Muscle layer of colon (tissue), 2 donors: Measurements from ENCODE around the gene FAM118B.

Source experiments
- H3K27ac ChIP-seq: one replicate; pipeline ENCODE4 v1.7.0; 2013; ENCODE audit warnings: low read depth, mild to moderate bottlenecking, low read length, moderate library complexity
- H3K27me3 ChIP-seq, 2 donors: one replicate each; pipeline ENCODE4 v1.7.0; 2013; ENCODE audit warnings: low read length in 2 of 2, mild to moderate bottlenecking in 2 of 2; ENCODE audit not compliant: insufficient read depth in 2 of 2, control insufficient read depth in 1 of 2
- H3K36me3 ChIP-seq: one replicate; pipeline ENCODE4 v1.7.0; 2013; ENCODE audit warnings: mild to moderate bottlenecking, low read length; ENCODE audit not compliant: insufficient read depth
- H3K4me1 ChIP-seq: one replicate; pipeline ENCODE4 v1.7.0; 2013; ENCODE audit warnings: mild to moderate bottlenecking, low read length; ENCODE audit not compliant: insufficient read depth
- H3K4me3 ChIP-seq, 2 donors: one replicate each; pipeline ENCODE4 v1.7.0; 2013; ENCODE audit warnings: low read length in 2 of 2, low read depth in 1 of 2, mild to moderate bottlenecking in 1 of 2, moderate library complexity in 1 of 2
- H3K9ac ChIP-seq: one replicate; pipeline ENCODE4 v1.7.0; 2013; ENCODE audit warnings: low read length
- H3K9me3 ChIP-seq: one replicate; pipeline ENCODE4 v1.7.0; 2013; ENCODE audit warnings: mild to moderate bottlenecking, low read length
- donor health status: abdominal sarcoma.
- donor health status: Adenocarcinoma of cecum.

FAM118B gene

DNA sequence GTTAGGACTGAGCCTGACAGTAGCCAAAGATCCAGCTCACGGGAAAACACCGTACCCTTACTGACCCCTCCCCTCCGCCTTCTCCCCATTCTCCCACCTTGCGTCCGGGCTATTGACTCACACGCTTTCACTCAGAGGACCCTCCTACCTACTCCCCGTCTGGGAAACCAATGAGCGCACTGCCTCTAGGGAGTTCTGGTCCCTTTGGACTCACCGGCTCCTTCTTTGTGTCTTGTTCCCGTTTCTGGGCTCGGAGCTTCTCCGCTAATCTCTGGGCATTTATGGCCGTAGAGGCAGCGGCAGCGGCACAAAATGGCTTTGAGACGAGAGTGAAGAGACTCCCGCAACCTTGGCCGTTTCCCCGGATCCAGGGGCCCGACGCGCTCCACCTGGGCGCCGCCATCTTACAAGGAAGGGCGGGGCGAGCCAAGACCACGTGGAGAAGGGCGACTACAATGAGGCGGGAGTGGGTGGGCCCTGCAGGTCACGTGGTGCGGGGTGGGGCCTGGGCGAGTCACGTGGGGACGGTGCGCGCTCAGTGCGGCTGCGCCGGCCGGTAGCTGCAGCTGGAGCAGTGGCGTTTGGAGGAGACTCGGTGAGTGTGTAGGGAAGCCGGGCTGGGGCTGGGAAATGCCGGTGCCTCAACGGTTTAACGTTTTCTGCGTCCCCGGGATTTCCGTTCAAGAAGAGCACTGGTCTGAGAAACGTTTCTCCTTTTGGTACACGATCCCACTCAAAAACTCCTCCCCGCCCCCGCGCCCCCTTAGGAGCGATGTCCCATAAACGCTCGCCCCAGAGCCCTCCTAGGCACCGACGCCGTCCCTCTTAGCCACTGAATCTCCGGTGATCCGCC, at the start of gene FAM118B, which contains the start of gene RPUSD4:
Gene FAM118B (plus strand): TSS at position 547 of the 853 bp plus-strand sequence. CDS start 23,220 bp downstream, outside the sequence.
Gene RPUSD4 (minus strand): TSS at position 415 of the 853 bp plus-strand sequence. CDS start 12 bp downstream, at position 403.
- Histone ChIP-seq H3K36me3 (no peaks in the 10 kb centered on the region), H3K9ac (peak within 1 kb of the TSS; percentile 89), H3K27me3 (no peaks in the 10 kb centered on the region), H3K4me3 (peak within 1 kb of the TSS; percentile 98), H3K9me3 (no peaks in the 10 kb centered on the region), H3K27ac (peak within 1 kb of the TSS; percentile 73), H3K4me1 (peaks cover 7% of the 10 kb centered on the region)

DNA sequence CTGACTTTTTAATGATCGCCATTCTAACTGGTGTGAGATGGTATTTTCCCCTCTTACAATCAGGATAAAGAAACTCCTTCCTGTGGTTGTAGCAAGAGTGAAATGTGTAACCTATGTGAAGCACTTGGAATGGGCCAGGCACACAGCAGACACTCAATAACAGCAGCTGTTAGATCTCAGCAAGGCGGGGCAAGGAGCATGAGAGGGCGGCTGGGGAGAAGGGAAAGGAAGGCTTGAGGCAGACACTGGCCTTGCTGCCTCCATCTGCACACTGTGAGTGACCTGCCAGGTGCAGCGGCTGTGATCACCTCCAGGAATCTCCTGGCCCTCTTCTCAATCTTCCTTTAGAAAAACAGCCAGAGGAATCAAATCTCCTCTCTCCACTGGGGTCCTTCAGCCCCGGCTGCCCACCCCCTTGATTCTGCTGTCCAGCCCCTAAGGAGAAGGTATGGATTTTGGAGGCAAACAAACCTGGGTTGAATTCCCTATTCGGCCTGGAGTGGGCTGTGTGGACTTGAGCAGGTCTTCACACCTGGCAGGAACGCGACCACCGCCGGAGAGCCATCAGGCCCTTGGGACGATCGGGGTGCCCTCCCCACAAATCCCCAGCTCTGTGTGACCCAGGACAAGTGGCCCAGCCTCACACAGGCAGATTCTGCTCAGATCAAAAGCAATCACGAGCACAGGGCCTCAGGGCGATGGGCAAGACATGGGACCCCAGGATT, 49.1 kb upstream of the FAM118B start:
- no peaks in the 10 kb centered on the region for H3K9me3 ChIP-seq
- no peaks in the 10 kb centered on the region for H3K36me3 ChIP-seq
- H3K4me1 ChIP-seq: peaks cover 43% of the 10 kb centered on the region
- H3K27me3 ChIP-seq: no peaks in the 10 kb centered on the region
- peak overlapping the region in 1 of 2 donors; percentile 11 for H3K4me3 ChIP-seq
- no peak overlapping the region for H3K27ac ChIP-seq
- H3K9ac ChIP-seq: no peak overlapping the region

- no peaks in the 10 kb centered on the region for H3K9me3 ChIP-seq
- no peaks in the 10 kb centered on the region for H3K36me3 ChIP-seq
- H3K27ac ChIP-seq: peak overlapping the region; percentile 48
- peaks cover 49% of the 10 kb centered on the region for H3K4me1 ChIP-seq
- H3K27me3 ChIP-seq: no peaks in the 10 kb centered on the region
- no peak overlapping the region for H3K9ac ChIP-seq
- H3K4me3 ChIP-seq: peak overlapping the region in 1 of 2 donors; percentile 11
Measured at GRCh38 chr11:126163074-126163700, 48.4 kb upstream of the FAM118B start.

DNA sequence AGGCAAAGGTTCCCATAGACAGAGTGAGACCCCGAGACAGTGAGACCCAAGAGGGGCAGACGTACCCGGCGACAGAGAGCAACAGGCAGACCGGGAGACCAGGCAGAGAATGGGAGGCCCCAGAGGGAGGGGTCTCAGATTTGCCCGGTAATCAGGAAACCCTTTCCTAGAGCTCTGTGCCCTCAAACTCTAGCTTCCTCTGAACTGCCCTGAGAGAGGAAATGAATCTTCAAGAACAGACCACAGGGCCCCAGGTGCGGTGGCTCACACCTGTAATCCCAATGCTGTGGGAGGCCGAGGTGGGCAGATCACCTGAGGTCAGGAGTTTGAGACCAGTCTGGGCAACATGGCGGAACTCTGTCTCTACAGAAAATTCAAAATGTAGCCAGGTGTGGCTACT, 47.8 kb upstream of the FAM118B start:
- H3K9ac ChIP-seq: no peak overlapping the region
- no peak overlapping the region for H3K27ac ChIP-seq
- peaks cover 49% of the 10 kb centered on the region for H3K4me1 ChIP-seq
- H3K9me3 ChIP-seq: no peaks in the 10 kb centered on the region
- no peaks in the 10 kb centered on the region for H3K36me3 ChIP-seq
- H3K4me3 ChIP-seq: no peak overlapping the region
- H3K27me3 ChIP-seq: no peaks in the 10 kb centered on the region

DNA sequence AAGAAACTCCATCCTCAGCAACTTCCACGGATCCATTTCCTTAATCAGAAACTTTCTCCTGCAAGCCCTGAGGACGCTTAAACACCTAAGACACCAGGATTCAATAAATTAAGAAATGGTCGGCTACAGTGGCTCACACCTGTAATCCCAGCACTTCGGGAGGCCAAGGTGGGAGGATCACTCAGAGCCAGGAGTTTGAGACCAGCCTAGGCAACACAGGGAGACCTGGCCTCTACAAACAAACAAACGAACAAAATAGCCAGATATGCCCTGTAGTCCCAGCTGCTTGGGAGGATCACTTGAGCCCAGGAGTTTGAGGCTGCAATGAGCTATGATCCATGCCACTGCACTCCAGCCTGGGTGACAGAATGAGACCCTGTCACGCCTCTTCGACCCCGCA, 46.8 kb upstream of the FAM118B start:
- Histone ChIP-seq H3K4me3 (no peak overlapping the region), H3K27ac (no peak overlapping the region), H3K9me3 (no peaks in the 10 kb centered on the region), H3K9ac (no peak overlapping the region), H3K36me3 (no peaks in the 10 kb centered on the region), H3K27me3 (no peaks in the 10 kb centered on the region), H3K4me1 (peaks cover 49% of the 10 kb centered on the region)

DNA sequence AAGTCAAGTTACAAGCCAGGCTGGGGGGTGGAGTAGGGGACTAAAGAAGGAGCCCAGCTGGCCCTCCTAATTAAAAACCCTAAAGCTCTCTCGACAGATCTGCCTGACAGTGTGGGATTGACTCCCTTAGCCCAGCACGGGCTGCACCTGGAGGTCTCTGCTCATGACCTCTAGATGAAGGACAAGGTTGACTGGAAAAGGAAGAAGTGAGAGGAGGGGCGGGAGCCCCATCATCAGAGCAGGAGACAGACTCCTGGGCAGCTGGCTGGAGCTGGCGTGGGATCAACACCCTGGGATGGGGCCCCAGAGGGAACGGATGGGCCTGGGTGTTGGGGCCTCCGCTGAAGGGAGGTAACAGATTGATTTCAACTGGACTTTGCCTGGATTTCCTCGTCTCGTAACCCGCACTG, 46.3 kb upstream of the FAM118B start:
- Histone ChIP-seq H3K4me1 (peaks cover 49% of the 10 kb centered on the region), H3K27ac (peak overlapping the region; percentile 39), H3K9me3 (no peaks in the 10 kb centered on the region), H3K36me3 (no peaks in the 10 kb centered on the region), H3K27me3 (no peaks in the 10 kb centered on the region), H3K9ac (no peak overlapping the region), H3K4me3 (no peak overlapping the region)

GRCh38 chr11:126165757-126166156, 45.8 kb upstream of the FAM118B start:
- Histone ChIP-seq H3K4me3 (no peak overlapping the region), H3K9ac (no peak overlapping the region), H3K27me3 (no peaks in the 10 kb centered on the region), H3K27ac (peak overlapping the region; percentile 39), H3K9me3 (no peaks in the 10 kb centered on the region), H3K36me3 (no peaks in the 10 kb centered on the region), H3K4me1 (peaks cover 49% of the 10 kb centered on the region)

DNA sequence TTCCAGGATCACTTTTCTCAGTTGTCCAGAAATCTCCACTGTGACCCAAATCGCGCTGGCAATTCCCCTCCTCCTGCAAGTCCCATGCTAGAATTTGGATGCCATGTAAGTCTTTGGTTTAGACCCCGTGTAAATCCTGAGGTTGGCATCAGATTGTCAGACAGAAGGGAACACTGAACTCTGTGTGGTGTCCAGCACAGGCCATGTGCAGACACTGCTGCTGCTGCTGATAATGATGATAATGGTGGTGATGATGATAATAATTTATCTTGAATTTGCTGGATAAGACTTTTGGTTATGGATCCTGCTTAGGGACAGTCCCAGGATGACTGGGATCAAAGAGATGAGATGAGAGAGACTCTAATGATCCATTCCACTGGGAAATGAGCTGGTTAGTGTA, 45.2 kb upstream of the FAM118B start:
- H3K4me1 ChIP-seq: peaks cover 49% of the 10 kb centered on the region
- no peaks in the 10 kb centered on the region for H3K9me3 ChIP-seq
- H3K27me3 ChIP-seq: no peaks in the 10 kb centered on the region
- H3K9ac ChIP-seq: no peak overlapping the region
- H3K27ac ChIP-seq: no peak overlapping the region
- no peaks in the 10 kb centered on the region for H3K36me3 ChIP-seq
- no peak overlapping the region for H3K4me3 ChIP-seq

GRCh38 chr11:126167488-126167887, 44.1 kb upstream of the FAM118B start:
- Histone ChIP-seq H3K9me3 (no peaks in the 10 kb centered on the region), H3K27ac (no peak overlapping the region), H3K36me3 (no peaks in the 10 kb centered on the region)

DNA sequence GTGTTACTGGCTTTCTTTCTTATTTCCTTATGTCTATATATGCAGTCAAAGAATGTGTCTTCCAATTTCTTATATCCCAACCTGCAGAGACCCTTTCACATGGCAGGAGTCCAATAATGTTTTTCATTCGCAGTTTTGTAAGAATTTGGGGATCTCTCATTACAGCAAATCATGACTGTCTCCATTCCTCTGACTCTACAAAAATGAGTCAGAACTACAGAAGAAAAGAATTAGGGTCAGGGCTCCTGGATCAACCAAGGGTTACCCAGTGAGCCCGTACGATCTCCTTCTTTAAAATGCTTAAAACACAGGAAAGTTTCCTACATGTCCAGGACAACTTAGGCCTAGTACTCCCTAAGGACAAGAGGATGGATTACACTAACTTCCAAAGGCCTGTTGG, 42.3 kb upstream of the FAM118B start:
- H3K27ac ChIP-seq: no peak overlapping the region
- H3K36me3 ChIP-seq: no peaks in the 10 kb centered on the region
- H3K4me1 ChIP-seq: peaks cover 31% of the 10 kb centered on the region
- no peaks in the 10 kb centered on the region for H3K9me3 ChIP-seq
- no peak overlapping the region for H3K9ac ChIP-seq
- no peak overlapping the region for H3K4me3 ChIP-seq
- H3K27me3 ChIP-seq: no peaks in the 10 kb centered on the region

More at GRCh38 chr11:126167488-126167887, 44.1 kb upstream of the FAM118B start:
- Histone ChIP-seq H3K4me1 (peaks cover 45% of the 10 kb centered on the region), H3K9ac (no peak overlapping the region), H3K27me3 (no peaks in the 10 kb centered on the region), H3K4me3 (no peak overlapping the region)

GRCh38 chr11:126172596-126173038, 39.0 kb upstream of the FAM118B start:
- Histone ChIP-seq H3K27ac (no peak overlapping the region), H3K4me3 (no peak overlapping the region), H3K4me1 (peaks cover 4% of the 10 kb centered on the region), H3K36me3 (no peaks in the 10 kb centered on the region), H3K27me3 (no peaks in the 10 kb centered on the region), H3K9ac (no peak overlapping the region), H3K9me3 (no peaks in the 10 kb centered on the region)
